ENCODE results near the gene PIEZO2. TPM values are rescaled to one million over a fixed set of nuclear protein-coding genes. Genes with fewer than 3 reads are reported as not detected.

The PIEZO2 gene
- total RNA-seq, 1 donor from 2014 or later: 5.3 TPM

DNA sequence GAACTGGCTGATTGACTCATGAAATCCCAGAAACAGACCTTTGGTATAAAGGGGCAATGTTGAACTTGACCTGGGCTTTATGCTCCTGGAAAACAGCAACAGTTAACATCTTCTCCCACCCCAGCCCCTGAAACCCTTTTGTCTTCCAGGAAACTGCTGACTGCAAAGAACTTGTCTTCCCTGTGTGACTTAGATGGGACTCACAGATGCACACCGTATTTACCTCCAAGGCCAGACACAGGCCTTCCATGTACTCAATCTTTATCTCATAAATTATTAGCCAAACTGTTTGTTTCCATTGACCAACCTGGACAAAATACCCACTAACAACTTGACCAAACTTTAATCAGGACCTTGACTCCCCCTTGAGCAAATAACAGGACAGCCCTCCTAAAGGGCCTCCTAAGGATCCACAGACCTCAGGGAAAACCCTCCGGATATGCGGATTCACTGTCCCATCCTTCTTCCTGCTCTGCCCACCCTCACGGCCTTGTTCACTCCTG lies 36.3 kb downstream of the PIEZO2 start:
- Histone ChIP-seq H4K20me1 (ENCODE audit: insufficient read depth, low read length) (no peaks in the 10 kb centered on the region), H2AFZ (ENCODE audit: low read depth, low read length) (no peak overlapping the region), H3K79me2 (ENCODE audit: insufficient read depth, low read length) (no peaks in the 10 kb centered on the region), H3K9ac (ENCODE audit: low read length) (no peak overlapping the region), H3K27ac (ENCODE audit: low read depth, low read length) (no peak overlapping the region), H3K36me3 (ENCODE audit: insufficient read depth, low read length) (no peaks in the 10 kb centered on the region), H3K4me1 (ENCODE audit: insufficient read depth, low read length) (no peaks in the 10 kb centered on the region), H3K27me3 (ENCODE audit: insufficient read depth, low read length) (no peaks in the 10 kb centered on the region), H3K9me3 (ENCODE audit: insufficient read depth, low read depth, low read length) (no peaks in the 10 kb centered on the region), H3K4me3 (ENCODE audit: insufficient read depth, low read depth, low read length) (no peak overlapping the region), H3K4me2 (ENCODE audit: low read length) (no peak overlapping the region)
- FAIRE-seq: no peak
- TF ChIP-seq EZH2 (IDR thresholded peaks at IDR 0.05; ENCODE audit: insufficient read depth, low read length): no peak
- TF ChIP-seq, protein P1, sequence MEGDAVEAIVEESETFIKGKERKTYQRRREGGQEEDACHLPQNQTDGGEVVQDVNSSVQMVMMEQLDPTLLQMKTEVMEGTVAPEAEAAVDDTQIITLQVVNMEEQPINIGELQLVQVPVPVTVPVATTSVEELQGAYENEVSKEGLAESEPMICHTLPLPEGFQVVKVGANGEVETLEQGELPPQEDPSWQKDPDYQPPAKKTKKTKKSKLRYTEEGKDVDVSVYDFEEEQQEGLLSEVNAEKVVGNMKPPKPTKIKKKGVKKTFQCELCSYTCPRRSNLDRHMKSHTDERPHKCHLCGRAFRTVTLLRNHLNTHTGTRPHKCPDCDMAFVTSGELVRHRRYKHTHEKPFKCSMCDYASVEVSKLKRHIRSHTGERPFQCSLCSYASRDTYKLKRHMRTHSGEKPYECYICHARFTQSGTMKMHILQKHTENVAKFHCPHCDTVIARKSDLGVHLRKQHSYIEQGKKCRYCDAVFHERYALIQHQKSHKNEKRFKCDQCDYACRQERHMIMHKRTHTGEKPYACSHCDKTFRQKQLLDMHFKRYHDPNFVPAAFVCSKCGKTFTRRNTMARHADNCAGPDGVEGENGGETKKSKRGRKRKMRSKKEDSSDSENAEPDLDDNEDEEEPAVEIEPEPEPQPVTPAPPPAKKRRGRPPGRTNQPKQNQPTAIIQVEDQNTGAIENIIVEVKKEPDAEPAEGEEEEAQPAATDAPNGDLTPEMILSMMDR (IDR thresholded peaks at IDR 0.05; ENCODE audit: insufficient read depth, low read depth, low read length): no peak
- no peak overlapping the region for H3K4me3 Mint-ChIP-seq (ENCODE audit: unreplicated experiment)
- no peaks in the 10 kb centered on the region for H3K36me3 Mint-ChIP-seq (ENCODE audit: low read depth, unreplicated experiment)
- no peaks in the 10 kb centered on the region for H3K27me3 Mint-ChIP-seq (ENCODE audit: low read depth, unreplicated experiment)
- H3K4me1 Mint-ChIP-seq (ENCODE audit: low read depth, unreplicated experiment): peaks cover 13% of the 10 kb centered on the region
- peak overlapping the region; percentile 20 for H3K27ac Mint-ChIP-seq (ENCODE audit: unreplicated experiment)
- H3K9me3 Mint-ChIP-seq (ENCODE audit: unreplicated experiment): no peaks in the 10 kb centered on the region
- no peak for DNase-seq (ENCODE audit: low read depth)

DNA sequence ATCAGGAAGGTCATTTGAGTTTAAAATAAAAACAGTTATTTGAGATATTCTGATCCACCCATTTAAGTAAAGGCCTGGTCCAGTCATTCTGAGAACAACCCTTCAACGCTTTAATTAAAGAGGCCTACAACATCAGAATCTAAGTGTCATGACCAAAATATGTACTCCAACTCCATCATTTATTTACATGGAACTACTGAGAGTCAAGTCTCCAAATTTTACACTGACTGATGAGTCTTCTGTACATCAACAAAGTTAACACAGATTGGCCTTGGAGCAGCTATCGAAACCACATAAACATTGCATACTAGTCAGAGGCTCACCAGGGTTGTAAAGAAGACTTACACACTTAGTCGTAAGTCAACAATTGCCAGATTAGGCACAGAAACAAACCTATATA lies 37.1 kb downstream of the PIEZO2 start:
- Mint-ChIP-seq H3K9me3 (ENCODE audit: unreplicated experiment) (no peaks in the 10 kb centered on the region), H3K4me1 (ENCODE audit: low read depth, unreplicated experiment) (peaks cover 13% of the 10 kb centered on the region), H3K27me3 (ENCODE audit: low read depth, unreplicated experiment) (no peaks in the 10 kb centered on the region), H3K4me3 (ENCODE audit: unreplicated experiment) (no peak overlapping the region), H3K27ac (ENCODE audit: unreplicated experiment) (no peak overlapping the region), H3K36me3 (ENCODE audit: low read depth, unreplicated experiment) (no peaks in the 10 kb centered on the region)
- H3K9me3 ChIP-seq (ENCODE audit: insufficient read depth, low read depth, low read length): no peaks in the 10 kb centered on the region
- H2AFZ ChIP-seq (ENCODE audit: low read depth, low read length): no peak overlapping the region
- no peaks in the 10 kb centered on the region for H3K79me2 ChIP-seq (ENCODE audit: insufficient read depth, low read length)
- DNase-seq (ENCODE audit: low read depth) (peak; percentile 1), FAIRE-seq (no peak)
- no peak overlapping the region for H3K4me3 ChIP-seq (ENCODE audit: insufficient read depth, low read depth, low read length)
- no peaks in the 10 kb centered on the region for H4K20me1 ChIP-seq (ENCODE audit: insufficient read depth, low read length)
- H3K4me1 ChIP-seq (ENCODE audit: insufficient read depth, low read length): no peaks in the 10 kb centered on the region
- H3K4me2 ChIP-seq (ENCODE audit: low read length): no peak overlapping the region
- H3K9ac ChIP-seq (ENCODE audit: low read length): no peak overlapping the region
- H3K36me3 ChIP-seq (ENCODE audit: insufficient read depth, low read length): no peaks in the 10 kb centered on the region
- no peak overlapping the region for H3K27ac ChIP-seq (ENCODE audit: low read depth, low read length)
- H3K27me3 ChIP-seq (ENCODE audit: insufficient read depth, low read length): no peaks in the 10 kb centered on the region
- no peak for TF ChIP-seq EZH2 (IDR thresholded peaks at IDR 0.05; ENCODE audit: insufficient read depth, low read length)
- TF ChIP-seq, protein P1 (IDR thresholded peaks at IDR 0.05; ENCODE audit: insufficient read depth, low read depth, low read length): no peak

DNA sequence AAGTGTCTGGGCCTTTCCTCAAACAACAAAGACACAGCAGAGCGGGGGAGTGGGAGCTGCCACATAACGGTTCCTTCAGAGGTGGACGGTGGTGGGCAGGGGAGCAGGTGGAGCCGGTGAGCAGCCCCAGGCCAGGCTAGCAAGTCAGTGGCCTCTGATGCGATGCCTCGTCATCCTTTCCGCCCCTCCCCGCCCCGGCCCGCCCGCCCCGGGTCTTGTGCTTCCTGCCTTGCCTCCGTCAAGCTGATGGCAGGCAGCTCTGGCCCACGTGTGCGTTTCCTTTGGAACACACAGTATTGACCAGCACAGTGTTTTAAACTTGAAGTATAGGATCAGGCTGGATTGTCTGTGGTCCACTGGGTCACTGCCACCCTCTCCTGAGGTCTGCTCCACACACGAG lies 38.9 kb downstream of the PIEZO2 start:
- Mint-ChIP-seq H3K27ac (ENCODE audit: unreplicated experiment) (no peak overlapping the region), H3K27me3 (ENCODE audit: low read depth, unreplicated experiment) (no peaks in the 10 kb centered on the region), H3K36me3 (ENCODE audit: low read depth, unreplicated experiment) (no peaks in the 10 kb centered on the region), H3K4me1 (ENCODE audit: low read depth, unreplicated experiment) (peaks cover 13% of the 10 kb centered on the region), H3K4me3 (ENCODE audit: unreplicated experiment) (no peak overlapping the region), H3K9me3 (ENCODE audit: unreplicated experiment) (no peaks in the 10 kb centered on the region)
- no peaks in the 10 kb centered on the region for H3K36me3 ChIP-seq (ENCODE audit: insufficient read depth, low read length)
- FAIRE-seq (no peak), DNase-seq (ENCODE audit: low read depth) (no peak)
- H3K27me3 ChIP-seq (ENCODE audit: insufficient read depth, low read length): no peaks in the 10 kb centered on the region
- no peaks in the 10 kb centered on the region for H3K79me2 ChIP-seq (ENCODE audit: insufficient read depth, low read length)
- H3K4me3 ChIP-seq (ENCODE audit: insufficient read depth, low read depth, low read length): no peak overlapping the region
- no peak overlapping the region for H3K4me2 ChIP-seq (ENCODE audit: low read length)
- no peak overlapping the region for H3K27ac ChIP-seq (ENCODE audit: low read depth, low read length)
- H3K9ac ChIP-seq (ENCODE audit: low read length): no peak overlapping the region
- no peaks in the 10 kb centered on the region for H3K4me1 ChIP-seq (ENCODE audit: insufficient read depth, low read length)
- no peak for TF ChIP-seq EZH2 (IDR thresholded peaks at IDR 0.05; ENCODE audit: insufficient read depth, low read length)
- TF ChIP-seq, protein P1 (IDR thresholded peaks at IDR 0.05; ENCODE audit: insufficient read depth, low read depth, low read length): no peak
- no peaks in the 10 kb centered on the region for H3K9me3 ChIP-seq (ENCODE audit: insufficient read depth, low read depth, low read length)
- H2AFZ ChIP-seq (ENCODE audit: low read depth, low read length): no peak overlapping the region
- H4K20me1 ChIP-seq (ENCODE audit: insufficient read depth, low read length): no peaks in the 10 kb centered on the region
